Uterus (tissue), 4 donors: ENCODE data around the gene FBXO44. TPM values are rescaled to one million over a fixed set of nuclear protein-coding genes. Genes with fewer than 3 reads are reported as not detected.

Source experiments
- DNase-seq, 2 donors: peaks; one replicate each; pipeline ENCODE4 v3.0.0-alpha.2; 2019 to 2020
- H3K27ac ChIP-seq, 2 donors: fragments of 200-600 bp; sonication (generic); 1 replicate in 1 of 2; 2 replicates in 1 of 2; pipeline ENCODE4 v1.5.1; 2016 to 2018
- H3K27me3 ChIP-seq, 2 donors: fragments of 200-600 bp; sonication (generic); one replicate each; pipeline ENCODE4 v1.5.1; 2018 to 2019; ENCODE audit warnings: control low read depth in 1 of 2
- H3K36me3 ChIP-seq, 2 donors: fragments of 200-600 bp; sonication (generic); one replicate each; pipeline ENCODE4 v1.5.1; 2019; ENCODE audit warnings: control low read depth in 1 of 2
- H3K4me1 ChIP-seq, 2 donors: fragments of 200-600 bp; sonication (generic); one replicate each; pipeline ENCODE4 v1.5.1; 2018 to 2019; ENCODE audit warnings: control low read depth in 1 of 2
- H3K4me3 ChIP-seq, 2 donors: fragments of 200-600 bp; sonication (generic); 1 replicate in 1 of 2; 2 replicates in 1 of 2; pipeline ENCODE4 v1.5.1; 2018 to 2019; ENCODE audit warnings: mild to moderate bottlenecking in 1 of 2
- H3K9me3 ChIP-seq, 2 donors: fragments of 200-600 bp; sonication (generic); one replicate each; pipeline ENCODE4 v1.5.1; 2019; ENCODE audit warnings: control low read depth in 1 of 2
- POLR2A ChIP-seq, 2 donors: fragments of 450-650 bp; IDR thresholded peaks; one replicate each; pipeline ENCODE4 v1.6.1; 2016; ENCODE audit warnings: antibody characterized with exemption in 2 of 2, mild to moderate bottlenecking in 1 of 2, moderate library complexity in 1 of 2
- intact Hi-C: fragments of 100-400 bp; cut with DNase I; formaldehyde crosslinking; loops from one replicate; pipeline ENCODE4 v1.15.1; 2023; ENCODE audit warnings: low total_unique reads
- total RNA-seq, 4 donors: library from RNA; depleted of rRNA in 3 of 4; stranded (reverse); fragments of >200 nt in 3 of 4; gene quantifications; one replicate each; pipeline versions ENCODE4 v1.1.0 to v1.2.4, GENCODE V29; 2014 to 2023
- TF ChIP-seq, protein P1 (sequence below), 4 experiments: fragments of 200-600 bp in 2 of 4; fragments of 450-650 bp in 2 of 4; sonication (generic) in 2 of 4; IDR thresholded peaks; one replicate each; pipeline ENCODE4 v1.5.1; 2016 to 2019; ENCODE audit warnings: antibody characterized with exemption in 4 of 4, mild to moderate bottlenecking in 2 of 4, moderate library complexity in 1 of 4
- donor health status: DM: yes; HTN: yes; CAD: no.

FBXO44 gene
- total RNA-seq, 4 donors from 2014 or later = 7.6 to 26.7 (median 17.6) TPM

DNA sequence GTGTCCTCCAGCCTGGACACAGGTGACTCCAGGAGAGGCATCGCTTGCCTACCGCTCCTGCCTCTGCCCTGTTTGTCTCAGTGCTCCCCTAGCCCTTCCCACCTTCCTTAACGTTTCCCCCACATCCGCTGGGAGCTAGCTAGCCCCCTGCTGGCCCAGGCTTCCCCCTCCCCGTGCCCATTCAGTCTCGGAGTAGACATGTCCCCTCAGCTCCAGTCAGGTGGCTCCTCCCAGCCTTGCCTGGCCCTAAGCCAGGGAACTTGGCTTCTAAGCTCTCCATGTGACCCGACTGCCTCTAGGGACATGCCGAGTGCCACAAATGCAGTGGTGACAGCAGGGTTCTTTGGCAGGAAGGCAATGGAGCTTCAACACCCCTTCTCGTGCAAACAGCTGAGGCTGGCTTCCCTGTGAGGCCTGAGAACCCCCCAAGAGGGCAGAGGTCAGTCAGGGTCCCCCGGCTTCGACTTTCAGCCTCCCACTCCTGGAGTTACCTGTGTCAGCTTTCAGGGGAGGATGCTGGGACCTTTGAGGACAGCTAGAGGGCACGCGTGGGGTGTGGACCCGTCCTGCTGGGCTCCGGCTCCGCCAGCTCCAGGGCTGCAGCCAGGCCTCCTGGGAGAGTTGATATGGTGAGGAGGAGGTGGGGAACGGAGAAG, 53.1 kb downstream of the FBXO44 start:
- Histone ChIP-seq H3K27me3 (no peaks in the 10 kb centered on the region), H3K27ac (no peak overlapping the region), H3K4me3 (no peak overlapping the region), H3K36me3 (no peaks in the 10 kb centered on the region), H3K9me3 (no peaks in the 10 kb centered on the region), H3K4me1 (no peaks in the 10 kb centered on the region)
- TF ChIP-seq POLR2A (IDR thresholded peaks at IDR 0.05) = no peak
- TF ChIP-seq, protein P1, sequence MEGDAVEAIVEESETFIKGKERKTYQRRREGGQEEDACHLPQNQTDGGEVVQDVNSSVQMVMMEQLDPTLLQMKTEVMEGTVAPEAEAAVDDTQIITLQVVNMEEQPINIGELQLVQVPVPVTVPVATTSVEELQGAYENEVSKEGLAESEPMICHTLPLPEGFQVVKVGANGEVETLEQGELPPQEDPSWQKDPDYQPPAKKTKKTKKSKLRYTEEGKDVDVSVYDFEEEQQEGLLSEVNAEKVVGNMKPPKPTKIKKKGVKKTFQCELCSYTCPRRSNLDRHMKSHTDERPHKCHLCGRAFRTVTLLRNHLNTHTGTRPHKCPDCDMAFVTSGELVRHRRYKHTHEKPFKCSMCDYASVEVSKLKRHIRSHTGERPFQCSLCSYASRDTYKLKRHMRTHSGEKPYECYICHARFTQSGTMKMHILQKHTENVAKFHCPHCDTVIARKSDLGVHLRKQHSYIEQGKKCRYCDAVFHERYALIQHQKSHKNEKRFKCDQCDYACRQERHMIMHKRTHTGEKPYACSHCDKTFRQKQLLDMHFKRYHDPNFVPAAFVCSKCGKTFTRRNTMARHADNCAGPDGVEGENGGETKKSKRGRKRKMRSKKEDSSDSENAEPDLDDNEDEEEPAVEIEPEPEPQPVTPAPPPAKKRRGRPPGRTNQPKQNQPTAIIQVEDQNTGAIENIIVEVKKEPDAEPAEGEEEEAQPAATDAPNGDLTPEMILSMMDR (IDR thresholded peaks at IDR 0.05) = no peak
- intact Hi-C loops = no loop called here
- no peak for DNase-seq

DNA sequence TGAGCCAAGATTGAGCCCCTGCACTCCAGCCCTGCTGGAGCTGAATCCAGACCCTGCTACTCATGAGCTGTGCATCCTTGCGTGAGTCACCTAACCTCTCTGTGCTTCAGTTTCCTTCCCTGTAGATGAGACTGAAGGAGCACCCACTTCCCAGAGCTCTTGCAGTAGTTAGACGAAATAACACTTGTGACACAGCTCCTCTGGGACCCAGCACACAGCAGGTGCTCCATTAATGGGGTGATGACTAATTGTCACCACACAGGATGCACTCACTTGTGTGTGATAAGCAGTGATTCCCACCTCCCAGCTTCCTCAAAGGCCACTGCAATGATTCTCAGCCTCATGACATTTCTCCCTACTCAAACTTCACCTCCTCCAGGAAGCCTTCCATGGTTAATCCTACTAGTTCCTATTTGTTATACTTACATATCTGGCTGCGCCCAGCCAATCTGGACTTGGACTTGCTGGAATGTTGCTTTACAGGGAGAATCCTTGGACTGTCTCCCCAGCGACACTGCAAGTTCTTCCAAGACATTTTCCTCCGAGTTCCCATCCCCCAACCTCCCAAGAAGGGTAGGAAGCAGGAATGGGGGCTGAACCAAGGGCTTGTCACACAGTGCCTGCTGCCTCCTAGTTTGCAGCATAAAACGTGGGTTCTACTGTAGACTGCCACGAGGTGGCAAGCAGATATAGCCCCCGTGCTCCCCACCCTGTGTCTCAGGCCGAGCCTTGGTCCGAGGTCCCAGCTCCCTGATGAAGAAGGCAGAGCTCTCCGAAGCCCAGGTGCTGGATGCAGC, 54.1 kb downstream of the FBXO44 start:
- H3K27me3 ChIP-seq = no peaks in the 10 kb centered on the region
- DNase-seq = no peak

DNA sequence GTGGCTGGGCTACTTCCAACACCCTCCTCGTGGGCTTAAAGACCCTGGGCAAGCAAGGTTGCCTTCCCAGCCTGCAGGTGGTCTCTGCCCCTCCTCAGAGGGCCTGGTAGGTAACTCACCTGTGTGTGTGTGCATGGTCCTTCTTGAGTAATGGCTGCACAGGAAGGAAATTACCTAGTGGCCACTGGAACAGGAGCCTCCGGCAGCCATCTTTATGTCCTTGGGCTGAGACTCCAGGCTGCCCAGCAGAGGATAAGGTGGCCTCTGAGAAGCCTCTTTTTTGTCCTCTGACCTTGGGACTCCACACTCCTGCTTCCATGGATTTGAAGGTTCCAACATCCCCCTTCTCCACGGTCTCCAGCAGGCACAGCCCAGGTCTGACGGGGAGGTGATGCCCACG, 56.8 kb downstream of the FBXO44 start:
- Histone ChIP-seq H3K9me3 (no peaks in the 10 kb centered on the region), H3K27ac (no peak overlapping the region), H3K4me1 (no peaks in the 10 kb centered on the region), H3K4me3 (no peak overlapping the region), H3K36me3 (no peaks in the 10 kb centered on the region), H3K27me3 (no peaks in the 10 kb centered on the region)
- intact Hi-C loops = loop anchor here (10.0 kb wide), 1 partner anchor 47 kb away; the partner anchor contains the start of gene FBXO6
- DNase-seq = no peak
- TF ChIP-seq POLR2A (IDR thresholded peaks at IDR 0.05) = no peak
- TF ChIP-seq, protein P1 (IDR thresholded peaks at IDR 0.05) = no peak

More for the DNA sequence above, 54.1 kb downstream of the FBXO44 start:
- H3K27ac ChIP-seq = no peak overlapping the region
- H3K4me1 ChIP-seq = no peaks in the 10 kb centered on the region
- no peaks in the 10 kb centered on the region for H3K36me3 ChIP-seq
- no peak overlapping the region for H3K4me3 ChIP-seq
- H3K9me3 ChIP-seq = no peaks in the 10 kb centered on the region
- intact Hi-C loops = no loop called here
- TF ChIP-seq POLR2A (IDR thresholded peaks at IDR 0.05) = no peak
- TF ChIP-seq, protein P1 (IDR thresholded peaks at IDR 0.05) = no peak

DNA sequence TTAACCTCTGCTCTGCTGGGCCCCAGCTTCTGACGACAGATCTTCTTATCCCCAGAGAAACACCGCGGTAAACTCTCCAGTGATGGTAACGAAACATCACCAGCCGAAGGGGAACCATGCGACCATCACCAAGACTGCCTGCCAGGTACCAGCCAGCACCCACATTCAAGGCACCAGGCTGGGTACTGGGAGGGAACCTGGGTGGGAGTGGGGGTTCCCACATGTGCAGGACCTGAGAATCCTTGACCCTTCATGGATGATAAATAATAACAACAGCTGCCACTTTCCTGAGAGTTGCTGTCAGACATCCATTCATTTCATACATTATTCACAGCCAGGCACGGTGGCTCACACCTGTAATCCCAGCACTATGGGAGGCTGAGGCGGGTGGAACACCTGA, 57.6 kb downstream of the FBXO44 start:
- DNase-seq = no peak
- Histone ChIP-seq H3K27me3 (no peaks in the 10 kb centered on the region), H3K27ac (no peak overlapping the region), H3K4me3 (no peak overlapping the region), H3K36me3 (no peaks in the 10 kb centered on the region), H3K4me1 (no peaks in the 10 kb centered on the region), H3K9me3 (no peaks in the 10 kb centered on the region)
- intact Hi-C loops = loop anchor here (10.0 kb wide), 1 partner anchor 47 kb away; the partner anchor contains the start of gene FBXO6
- TF ChIP-seq, protein P1 (IDR thresholded peaks at IDR 0.05) = no peak
- no peak for TF ChIP-seq POLR2A (IDR thresholded peaks at IDR 0.05)

Other genes with a start within 250 kb of the FBXO44 start
- under 1 TPM in 2 of 4 donors, not detected in 2; 0.09 to 0.90 TPM for gene DISP3, start 175.7 kb upstream of the FBXO44 start, total RNA-seq
- gene FBXO2, start 448 bp upstream of the FBXO44 start, total RNA-seq = 1 to 10 TPM in 3 of 4 donors, under 1 TPM in 1; 0.59 to 7.2 (median 4.2) TPM
- 1 to 10 TPM in 2 of 4 donors, under 1 TPM in 2; 0.51 to 5.4 (median 2.2) TPM for gene FBXO6, start 9.3 kb downstream of the FBXO44 start, total RNA-seq
- gene MAD2L2, start 26.3 kb downstream of the FBXO44 start, total RNA-seq = 10 to 100 TPM; 24.3 to 66.2 (median 34.6) TPM
- under 1 TPM in 2 of 4 donors, not detected in 2; 0.06 to 0.41 TPM for gene DRAXIN, start 36.8 kb downstream of the FBXO44 start, total RNA-seq
- gene AGTRAP, start 81.3 kb downstream of the FBXO44 start, total RNA-seq = 10 to 100 TPM in 3 of 4 donors, 1 to 10 TPM in 1; 4.1 to 34.7 (median 31.2) TPM
- under 1 TPM in 2 of 4 donors, not detected in 2; 0.21 to 0.82 TPM for gene C1orf167, start 107.3 kb downstream of the FBXO44 start, total RNA-seq
- gene MTHFR, start 151.1 kb downstream of the FBXO44 start, total RNA-seq = 10 to 100 TPM; 15.0 to 56.8 (median 29.9) TPM
- gene CLCN6, start 151.3 kb downstream of the FBXO44 start, total RNA-seq = 10 to 100 TPM; 14.6 to 31.5 (median 22.7) TPM
- gene NPPA, start 192.9 kb downstream of the FBXO44 start, total RNA-seq = not detected
- not detected for gene NPPB, start 204.1 kb downstream of the FBXO44 start, total RNA-seq